SK-N-SH (cell line): Measurements from ENCODE around the gene QKI. TPM values are rescaled to one million over a fixed set of nuclear protein-coding genes. Genes with fewer than 3 reads are reported as not detected.

Experiments
- CTCF ChIA-PET: fragments of 300-600, 350-600 bp; formaldehyde crosslinking; extraction: SDS; loops from one replicate; lab custom pipeline; 2021; lab: Yijun Ruan, JAX
- POLR2A ChIA-PET: fragments of 350-600 bp; sonication (Branson Sonifier 250); formaldehyde crosslinking; extraction: SDS; loops from one replicate; lab custom pipeline; 2020; ENCODE audit warnings: antibody characterized with exemption, inconsistent platforms; lab: Yijun Ruan, JAX
- DNase-seq: peaks from one replicate; pipeline ENCODE4 v3.0.0; 2012
- H2AFZ ChIP-seq: fragments of 200-600 bp; sonication (generic); 2 replicates; pipeline ENCODE4 v1.8.1; 2016; ENCODE audit warnings: antibody characterized with exemption, mild to moderate bottlenecking, low read depth
- H3F3A ChIP-seq: fragments of 200-600 bp; sonication (generic); replicated peaks from 2 replicates; pipeline ENCODE3; 2016; ENCODE audit warnings: antibody characterized with exemption, mild to moderate bottlenecking; ENCODE audit not compliant: insufficient read depth
- H3K27ac ChIP-seq, 2 experiments: fragments of 200-500 bp in 1 of 2; fragments of 200-600 bp in 1 of 2; sonication (Bioruptor generic) in 1 of 2; sonication (generic), shearing (Covaris generic) in 1 of 2; 2 replicates each; pipeline versions ENCODE4 v1.5.1 to v1.6.1; 2014 to 2016; ENCODE audit warnings: low read depth in 2 of 2, inconsistent platforms in 1 of 2, low read length in 1 of 2, mild to moderate bottlenecking in 1 of 2, mixed read lengths in 1 of 2
- H3K27me3 ChIP-seq: fragments of 200-600 bp; sonication (generic), shearing (Covaris generic); 2 replicates; pipeline ENCODE4 v1.6.1; 2016; ENCODE audit warnings: mixed run types; ENCODE audit not compliant: insufficient read depth
- H3K36me3 ChIP-seq, 2 experiments: fragments of 200-500 bp in 1 of 2; fragments of 200-600 bp in 1 of 2; sonication (Bioruptor generic) in 1 of 2; sonication (generic) in 1 of 2; replicated peaks in 1 of 2; 2 replicates each; pipeline versions ENCODE3 to v1.5.1; 2014 to 2016; ENCODE audit warnings: low read length in 1 of 2, mild to moderate bottlenecking in 1 of 2; ENCODE audit not compliant: insufficient read depth in 2 of 2, control insufficient read depth in 1 of 2
- H3K4me1 ChIP-seq, 2 experiments: fragments of 200-500 bp in 1 of 2; fragments of 200-600 bp in 1 of 2; sonication (Bioruptor generic) in 1 of 2; sonication (generic), shearing (Covaris generic) in 1 of 2; 2 replicates each; pipeline versions ENCODE4 v1.5.1 to v1.6.1; 2014 to 2016; ENCODE audit warnings: low read depth in 1 of 2, low read length in 1 of 2, mixed run types in 1 of 2; ENCODE audit not compliant: insufficient read depth in 2 of 2, control insufficient read depth in 1 of 2
- H3K4me2 ChIP-seq: fragments of 200-600 bp; sonication (generic), shearing (Covaris generic); 2 replicates; pipeline ENCODE4 v1.6.1; 2017; ENCODE audit warnings: mixed run types
- H3K4me3 ChIP-seq, 2 experiments: fragments of 200-500 bp in 1 of 2; fragments of 200-600 bp in 1 of 2; sonication (Bioruptor generic) in 1 of 2; sonication (generic), shearing (Covaris generic) in 1 of 2; 2 replicates each; pipeline versions ENCODE4 v1.5.1 to v1.8.1; 2014 to 2016; ENCODE audit warnings: low read depth in 2 of 2, inconsistent platforms in 1 of 2, low read length in 1 of 2, mild to moderate bottlenecking in 1 of 2, mixed read lengths in 1 of 2, moderate library complexity in 1 of 2
- H3K79me2 ChIP-seq: fragments of 200-600 bp; sonication (generic); 2 replicates; pipeline ENCODE4 v1.8.1; 2017; ENCODE audit warnings: mild to moderate bottlenecking; ENCODE audit not compliant: insufficient read depth
- H3K9ac ChIP-seq: fragments of 200-600 bp; sonication (generic); 2 replicates; pipeline ENCODE4 v1.6.1; 2017; ENCODE audit warnings: mixed run types
- H3K9me2 ChIP-seq: fragments of 200-600 bp; sonication (generic); 2 replicates; pipeline ENCODE4 v1.6.1; 2017; ENCODE audit warnings: mixed run types
- H3K9me3 ChIP-seq: fragments of 200-600 bp; sonication (generic); 2 replicates; pipeline ENCODE4 v1.6.1; 2017; ENCODE audit warnings: mixed run types, mild to moderate bottlenecking, moderate library complexity
- H4K20me1 ChIP-seq: fragments of 200-600 bp; sonication (generic); 2 replicates; pipeline ENCODE4 v1.6.1; 2017; ENCODE audit warnings: mild to moderate bottlenecking, mixed run types; ENCODE audit not compliant: insufficient read depth
- CHD2 ChIP-seq: fragments of 150-350 bp; IDR thresholded peaks from 2 replicates; pipeline ENCODE4 v1.6.1; 2018; ENCODE audit warnings: low read length; ENCODE audit not compliant: partially characterized antibody
- CTCF ChIP-seq: fragments of 200-600 bp; sonication (generic); IDR thresholded peaks from 2 replicates; pipeline ENCODE4 v1.6.1; 2017; ENCODE audit warnings: antibody characterized with exemption, mild to moderate bottlenecking, moderate library complexity
- ELF1 ChIP-seq: IDR thresholded peaks from 2 replicates; pipeline ENCODE4 v1.4.0; 2012
- EP300 ChIP-seq, 2 experiments: IDR thresholded peaks; 2 replicates each; pipeline versions ENCODE4 v1.4.0 to v1.6.1; 2012; ENCODE audit warnings: borderline replicate concordance in 1 of 2, low read depth in 1 of 2, low read length in 1 of 2
- EZH2phosphoT487 ChIP-seq: fragments of 200-600 bp; sonication (generic); IDR thresholded peaks from 2 replicates; pipeline ENCODE4 v1.6.1; 2017; ENCODE audit warnings: low read depth, mixed run types, mild to moderate bottlenecking, antibody characterized with exemption, moderate library complexity, borderline replicate concordance
- FOSL2 ChIP-seq: IDR thresholded peaks from 2 replicates; pipeline ENCODE4 v1.4.0; 2012; ENCODE audit warnings: low read depth, mild to moderate bottlenecking, moderate library complexity, borderline replicate concordance
- FOXM1 ChIP-seq: IDR thresholded peaks from 2 replicates; pipeline ENCODE4 v1.4.0; 2012; ENCODE audit warnings: low read depth, mild to moderate bottlenecking
- GABPA ChIP-seq: IDR thresholded peaks from 2 replicates; pipeline ENCODE4 v1.4.0; 2012; ENCODE audit warnings: low read depth, mild to moderate bottlenecking
- GATA2 ChIP-seq: sonication (generic); formaldehyde crosslinking; IDR thresholded peaks from 2 replicates; pipeline ENCODE4 v1.5.0; 2020; ENCODE audit warnings: mild to moderate bottlenecking, missing genetic modification reagents
- JUND ChIP-seq: IDR thresholded peaks from 2 replicates; pipeline ENCODE4 v1.4.0; 2012
- MEF2A ChIP-seq: IDR thresholded peaks from 2 replicates; pipeline ENCODE4 v1.4.0; 2012; ENCODE audit warnings: low read depth, borderline replicate concordance
- NFIC ChIP-seq: IDR thresholded peaks from 2 replicates; pipeline ENCODE4 v1.4.0; 2012; ENCODE audit warnings: borderline replicate concordance
- NRF1 ChIP-seq: IDR thresholded peaks from 2 replicates; pipeline ENCODE4 v1.6.1; 2012; ENCODE audit warnings: low read depth, mild to moderate bottlenecking, low read length
- POLR2AphosphoS5 ChIP-seq: IDR thresholded peaks from 2 replicates; pipeline ENCODE4 v1.6.1; 2012; ENCODE audit warnings: low read depth, low read length
- RAD21 ChIP-seq: IDR thresholded peaks from 2 replicates; pipeline ENCODE4 v1.6.1; 2012; ENCODE audit warnings: mild to moderate bottlenecking, low read length
- RFX5 ChIP-seq: IDR thresholded peaks from 2 replicates; pipeline ENCODE4 v1.6.1; 2012; ENCODE audit warnings: mild to moderate bottlenecking, improper control_type of control experiment, low read length
- RXRA ChIP-seq: IDR thresholded peaks from 2 replicates; pipeline ENCODE4 v1.4.0; 2012; ENCODE audit warnings: low read depth, mild to moderate bottlenecking, borderline replicate concordance
- SMC3 ChIP-seq: IDR thresholded peaks from 2 replicates; pipeline ENCODE4 v1.6.1; 2012; ENCODE audit warnings: low read depth, low read length, improper control_type of control experiment
- YY1 ChIP-seq: IDR thresholded peaks from 2 replicates; pipeline ENCODE4 v1.4.0; 2012; ENCODE audit warnings: low read depth, mild to moderate bottlenecking
- WGBS: methylation state at CpG from one replicate; pipeline ENCODE4 v1.1.6; 2017; ENCODE audit warnings: low lambda C conversion rate; 5-methylcytosine and 5-hydroxymethylcytosine counted together
- polyA plus RNA-seq, 3 experiments: library from polyadenylated mRNA; depleted of rRNA; stranded (reverse); fragments of >200 nt; gene quantifications; 2 replicates each; pipeline ENCODE4 v1.2.3, GENCODE V29; 2012

The QKI gene
- polyA plus RNA-seq, 1 of the 3 experiments (the other 2 are of a cell fraction), result 51.1 TPM

DNA sequence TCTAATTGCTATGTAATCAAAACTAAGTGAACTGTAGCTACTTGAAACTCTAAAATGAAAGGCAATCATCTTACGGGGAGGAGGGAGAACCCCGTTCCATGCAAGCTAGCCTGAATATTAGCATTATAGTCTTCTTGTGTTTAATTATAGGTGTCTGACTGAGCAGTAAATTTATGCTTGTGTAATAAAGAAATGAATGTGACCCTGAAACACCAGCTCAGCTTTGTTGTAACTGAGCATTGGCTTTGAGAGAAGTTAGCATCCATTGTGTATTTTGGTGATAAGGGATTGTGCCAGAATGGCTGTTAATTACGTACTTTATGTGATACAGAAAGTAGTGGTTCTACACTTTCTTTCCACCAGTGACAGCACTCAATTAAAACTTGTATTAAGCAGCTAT is 86.9 kb downstream of the QKI start:
- Histone ChIP-seq H3K9me2 (no peaks in the 10 kb centered on the region), H3K36me3 (peaks cover 0 to 10% of the 10 kb centered on the region in 2 experiments), H3F3A (no peaks in the 10 kb centered on the region), H3K27ac (no peak overlapping the region), H4K20me1 (peaks cover 61% of the 10 kb centered on the region), H3K9me3 (peaks cover 7% of the 10 kb centered on the region; the same call in 1 of the 2 replicates), H3K4me3 (no peak overlapping the region), H3K4me1 (no peaks in the 10 kb centered on the region), H3K9ac (no peak overlapping the region), H3K79me2 (peaks cover 100% of the 10 kb centered on the region), H3K4me2 (no peak overlapping the region), H3K27me3 (no peaks in the 10 kb centered on the region), H2AFZ (no peak overlapping the region)
- TF ChIP-seq RXRA (no peak), SMC3 (no peak), RAD21 (no peak), CHD2 (no peak), FOXM1 (no peak), MEF2A (no peak), POLR2AphosphoS5 (no peak), RFX5 (no peak), NRF1 (no peak), CTCF (no peak), NFIC (no peak), GABPA (no peak), FOSL2 (no peak), EZH2phosphoT487 (no peak), YY1 (no peak)
- DNase-seq, result no peak
- 96% methylated on average over 3 of the region's 3 CpGs for WGBS
- CTCF ChIA-PET, result interaction anchor here (0.9 to 1.1 kb wide), 2 partner anchors 13 to 31 kb away, joined by 3 read pairs; no protein-coding TSS in a partner anchor
- POLR2A ChIA-PET, result no interaction called here

DNA sequence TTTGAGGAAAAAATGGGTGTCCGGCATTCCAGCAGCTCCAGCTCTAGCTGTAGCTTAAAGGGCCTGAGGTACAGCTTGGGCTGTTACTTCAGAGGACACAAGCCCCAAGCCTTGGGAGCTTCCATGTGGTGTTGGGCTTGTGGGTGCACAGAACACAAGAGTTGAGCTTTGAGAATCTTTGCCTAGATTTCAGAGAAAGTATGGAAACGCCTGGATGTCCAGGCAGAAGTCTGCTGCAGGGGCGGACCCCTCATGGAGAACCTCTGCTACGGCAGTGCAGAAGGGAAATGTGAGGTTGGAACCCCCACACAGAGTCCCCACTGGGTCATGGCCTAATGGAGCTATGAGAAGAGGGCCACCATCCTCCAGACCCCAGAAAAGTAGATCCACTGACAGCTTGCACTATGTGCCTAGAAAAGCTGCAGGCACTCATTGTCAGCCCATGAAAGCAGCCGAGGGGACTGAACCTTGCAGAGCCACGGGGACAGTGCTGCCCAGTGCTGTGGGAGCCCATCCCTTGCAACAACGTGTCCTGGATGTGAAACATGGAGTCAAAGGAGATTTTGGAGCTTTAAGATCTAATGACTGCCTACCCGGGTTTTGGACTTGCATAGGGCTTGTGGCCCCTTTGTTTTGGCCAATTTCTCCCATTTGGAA is 90.6 kb downstream of the QKI start:
- H3K4me2 ChIP-seq, result no peak overlapping the region
- POLR2A ChIA-PET, result no interaction called here
- no peak overlapping the region for H3K27ac ChIP-seq
- DNase-seq, result no peak
- no peak overlapping the region for H2AFZ ChIP-seq
- H3K9ac ChIP-seq, result no peak overlapping the region
- peaks cover 0 to 22% of the 10 kb centered on the region in 2 experiments for H3K36me3 ChIP-seq
- CTCF ChIA-PET, result no interaction called here
- 85% methylated on average over 8 of the region's 8 CpGs for WGBS
- H3K4me3 ChIP-seq, result no peak overlapping the region
- no peaks in the 10 kb centered on the region for H3K27me3 ChIP-seq
- H3K9me3 ChIP-seq, result peaks cover 21% of the 10 kb centered on the region; the same call in 1 of the 2 replicates
- TF ChIP-seq EP300 (IDR thresholded peaks at IDR 0.05; ENCODE audit: borderline replicate concordance in 1 of 2, low read depth in 1 of 2, low read length in 1 of 2), result no peak
- no peak for TF ChIP-seq GATA2 (CRISPR knock-in tag)
- no peak for TF ChIP-seq MEF2A
- no peak for TF ChIP-seq GABPA
- TF ChIP-seq CTCF, result no peak
- no peak for TF ChIP-seq ELF1
- no peak for TF ChIP-seq JUND
- peaks cover 96% of the 10 kb centered on the region for H3K79me2 ChIP-seq
- peaks cover 31% of the 10 kb centered on the region for H4K20me1 ChIP-seq
- H3F3A ChIP-seq, result no peaks in the 10 kb centered on the region
- no peaks in the 10 kb centered on the region for H3K4me1 ChIP-seq
- no peaks in the 10 kb centered on the region for H3K9me2 ChIP-seq
